KMS-11 (cell line): ENCODE measurements around the gene PLXNA4.

Source experiments
- H2AFZ ChIP-seq: fragments of 200-600 bp; sonication (generic); 2 replicates; pipeline ENCODE4 v1.6.1; 2016; ENCODE audit warnings: antibody characterized with exemption, mixed run types, low read depth
- H3K27ac ChIP-seq: fragments of 200-600 bp; sonication (generic); 2 replicates; pipeline ENCODE4 v1.6.1; 2016; ENCODE audit warnings: mild to moderate bottlenecking, mixed run types
- H3K27me3 ChIP-seq: fragments of 200-600 bp; sonication (generic); 2 replicates; pipeline ENCODE4 v1.6.1; 2017; ENCODE audit warnings: mild to moderate bottlenecking, low read depth, mixed run types, moderate library complexity; ENCODE audit not compliant: insufficient read depth
- H3K36me3 ChIP-seq: fragments of 200-600 bp; sonication (generic); 2 replicates; pipeline ENCODE4 v1.6.1; 2017; ENCODE audit warnings: mild to moderate bottlenecking, mixed run types; ENCODE audit not compliant: insufficient read depth
- H3K4me1 ChIP-seq: fragments of 200-600 bp; sonication (generic); 2 replicates; pipeline ENCODE4 v1.6.1; 2016; ENCODE audit warnings: mild to moderate bottlenecking, low read depth, mixed run types; ENCODE audit not compliant: poor library complexity, severe bottlenecking
- H3K4me2 ChIP-seq: fragments of 200-600 bp; sonication (generic); 2 replicates; pipeline ENCODE4 v1.7.0; 2016; ENCODE audit warnings: mild to moderate bottlenecking, mixed run types
- H3K4me3 ChIP-seq: fragments of 200-600 bp; sonication (generic); IDR thresholded peaks from 2 replicates; pipeline ENCODE4 v1.6.1; 2017; ENCODE audit warnings: low read depth, low read length, mixed read lengths; ENCODE audit not compliant: insufficient read depth
- H3K79me2 ChIP-seq: fragments of 200-600 bp; sonication (generic); 2 replicates; pipeline ENCODE4 v1.6.1; 2016; ENCODE audit warnings: low read depth, mixed run types; ENCODE audit not compliant: insufficient read depth
- H3K9ac ChIP-seq: fragments of 200-600 bp; sonication (generic); 2 replicates; pipeline ENCODE4 v1.6.1; 2016; ENCODE audit warnings: mild to moderate bottlenecking, mixed run types
- H4K20me1 ChIP-seq: fragments of 200-600 bp; sonication (generic); 2 replicates; pipeline ENCODE4 v1.6.1; 2016; ENCODE audit warnings: mild to moderate bottlenecking, mixed run types; ENCODE audit not compliant: insufficient read depth
- TF ChIP-seq, protein P1 (sequence below): fragments of 200-600 bp; sonication (generic); conservative IDR thresholded peaks from 2 replicates; pipeline ENCODE4 v1.6.1; 2017; ENCODE audit warnings: low read depth, mild to moderate bottlenecking, antibody characterized with exemption, low read length, moderate library complexity, mixed read lengths

Gene PLXNA4

DNA sequence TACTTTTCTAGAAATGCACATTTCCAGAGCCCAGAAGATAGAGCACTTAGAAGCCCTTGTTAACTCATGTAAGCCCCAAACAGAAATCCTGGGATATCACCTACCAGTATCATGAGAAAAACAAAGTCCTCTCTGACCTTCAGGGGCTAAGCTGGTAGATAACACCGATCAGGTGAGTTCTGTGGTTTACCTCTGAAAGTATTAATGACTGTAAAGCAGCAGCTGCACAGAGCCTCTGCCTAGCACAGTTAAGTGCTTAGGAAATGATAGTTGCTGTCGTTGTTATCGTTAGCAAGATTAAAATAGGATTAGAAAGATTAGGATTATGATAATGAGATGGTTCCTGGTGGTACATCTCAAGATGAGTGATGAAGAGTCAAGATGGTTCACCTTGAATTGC lies 64.9 kb downstream of the PLXNA4 start:
- H3K27me3 ChIP-seq: no peaks in the 10 kb centered on the region
- peak overlapping the region; percentile 2; the same call in 1 of the 2 replicates for H3K4me2 ChIP-seq
- H2AFZ ChIP-seq: no peak overlapping the region
- no peak overlapping the region for H3K9ac ChIP-seq
- no peaks in the 10 kb centered on the region for H3K36me3 ChIP-seq
- no peaks in the 10 kb centered on the region for H3K79me2 ChIP-seq
- H3K27ac ChIP-seq: no peak overlapping the region
- H4K20me1 ChIP-seq: no peaks in the 10 kb centered on the region
- TF ChIP-seq, protein P1, sequence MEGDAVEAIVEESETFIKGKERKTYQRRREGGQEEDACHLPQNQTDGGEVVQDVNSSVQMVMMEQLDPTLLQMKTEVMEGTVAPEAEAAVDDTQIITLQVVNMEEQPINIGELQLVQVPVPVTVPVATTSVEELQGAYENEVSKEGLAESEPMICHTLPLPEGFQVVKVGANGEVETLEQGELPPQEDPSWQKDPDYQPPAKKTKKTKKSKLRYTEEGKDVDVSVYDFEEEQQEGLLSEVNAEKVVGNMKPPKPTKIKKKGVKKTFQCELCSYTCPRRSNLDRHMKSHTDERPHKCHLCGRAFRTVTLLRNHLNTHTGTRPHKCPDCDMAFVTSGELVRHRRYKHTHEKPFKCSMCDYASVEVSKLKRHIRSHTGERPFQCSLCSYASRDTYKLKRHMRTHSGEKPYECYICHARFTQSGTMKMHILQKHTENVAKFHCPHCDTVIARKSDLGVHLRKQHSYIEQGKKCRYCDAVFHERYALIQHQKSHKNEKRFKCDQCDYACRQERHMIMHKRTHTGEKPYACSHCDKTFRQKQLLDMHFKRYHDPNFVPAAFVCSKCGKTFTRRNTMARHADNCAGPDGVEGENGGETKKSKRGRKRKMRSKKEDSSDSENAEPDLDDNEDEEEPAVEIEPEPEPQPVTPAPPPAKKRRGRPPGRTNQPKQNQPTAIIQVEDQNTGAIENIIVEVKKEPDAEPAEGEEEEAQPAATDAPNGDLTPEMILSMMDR: no peak
- peaks cover 31% of the 10 kb centered on the region for H3K4me1 ChIP-seq
- no peak overlapping the region for H3K4me3 ChIP-seq

DNA sequence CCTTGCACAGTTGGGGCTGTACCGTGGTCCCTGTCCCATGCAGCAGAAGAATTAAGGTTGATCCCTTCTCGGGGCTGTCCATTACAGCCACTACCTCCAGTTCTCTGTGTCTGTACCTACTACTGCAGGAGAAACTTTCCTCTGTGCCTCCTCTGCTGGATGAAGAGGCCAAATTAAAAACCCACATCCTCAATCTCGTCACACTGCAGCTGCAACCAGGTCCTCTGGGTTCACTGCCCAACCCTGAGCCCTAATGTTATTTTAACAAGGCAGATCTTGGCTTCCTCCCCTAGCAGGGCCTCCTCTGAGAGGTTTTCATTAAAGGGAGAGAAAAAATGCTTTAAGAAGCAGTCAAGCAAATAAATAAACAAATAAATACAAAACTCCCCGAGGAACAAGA lies 66.6 kb downstream of the PLXNA4 start:
- no peaks in the 10 kb centered on the region for H3K36me3 ChIP-seq
- no peak overlapping the region for H3K9ac ChIP-seq
- no peaks in the 10 kb centered on the region for H4K20me1 ChIP-seq
- H3K4me3 ChIP-seq: no peak overlapping the region
- peaks cover 31% of the 10 kb centered on the region for H3K4me1 ChIP-seq
- no peaks in the 10 kb centered on the region for H3K27me3 ChIP-seq
- H3K4me2 ChIP-seq: 0 out of 2 replicates have a peak overlapping the region, but pooled peaks have one; percentile 2
- H3K79me2 ChIP-seq: no peaks in the 10 kb centered on the region
- H3K27ac ChIP-seq: no peak overlapping the region
- H2AFZ ChIP-seq: no peak overlapping the region
- TF ChIP-seq, protein P1: no peak

GRCh38 chr7:132508724-132509353 lies 67.4 kb downstream of the PLXNA4 start:
- no peak overlapping the region for H3K4me3 ChIP-seq
- no peak overlapping the region for H3K9ac ChIP-seq
- no peaks in the 10 kb centered on the region for H3K79me2 ChIP-seq
- H3K27me3 ChIP-seq: no peaks in the 10 kb centered on the region
- no peaks in the 10 kb centered on the region for H3K36me3 ChIP-seq
- TF ChIP-seq, protein P1: no peak
- H3K4me2 ChIP-seq: no peak overlapping the region
- H3K4me1 ChIP-seq: peaks cover 31% of the 10 kb centered on the region
- H3K27ac ChIP-seq: no peak overlapping the region
- H2AFZ ChIP-seq: no peak overlapping the region
- H4K20me1 ChIP-seq: no peaks in the 10 kb centered on the region

DNA sequence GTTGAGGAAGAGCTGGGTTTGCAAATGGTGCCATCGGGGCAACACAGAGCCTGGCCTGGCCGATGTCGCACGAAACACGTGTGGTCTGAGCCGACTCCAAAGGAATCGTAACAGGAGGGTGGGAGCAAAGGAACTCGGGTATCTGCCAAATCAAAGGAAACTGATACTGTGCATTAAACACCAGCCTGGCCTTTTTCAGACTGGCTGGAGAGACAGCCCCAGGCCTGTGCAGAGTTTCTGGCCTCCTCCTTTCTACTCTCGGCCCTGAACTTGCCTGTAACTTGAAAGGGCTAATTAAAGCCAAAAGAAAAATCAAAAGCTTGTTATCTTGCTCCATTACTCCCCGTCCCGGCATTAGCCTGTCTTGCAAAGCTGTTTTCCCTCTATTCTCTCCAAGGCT lies 71.4 kb downstream of the PLXNA4 start:
- no peaks in the 10 kb centered on the region for H3K36me3 ChIP-seq
- TF ChIP-seq, protein P1: no peak
- no peaks in the 10 kb centered on the region for H3K79me2 ChIP-seq
- no peaks in the 10 kb centered on the region for H4K20me1 ChIP-seq
- no peak overlapping the region for H2AFZ ChIP-seq
- no peaks in the 10 kb centered on the region for H3K27me3 ChIP-seq
- H3K27ac ChIP-seq: no peak overlapping the region
- H3K4me1 ChIP-seq: peaks cover 7% of the 10 kb centered on the region
- H3K4me3 ChIP-seq: no peak overlapping the region
- no peak overlapping the region for H3K9ac ChIP-seq
- H3K4me2 ChIP-seq: no peak overlapping the region
